DOHH2 (cell line): ENCODE measurements around the gene LAMA5.

ENCODE experiments used
- EZH2phosphoT487 ChIP-seq: fragments of 200-600 bp; sonication (generic); IDR thresholded peaks from 2 replicates; pipeline ENCODE4 v1.6.1; 2017; ENCODE audit warnings: borderline replicate concordance, mild to moderate bottlenecking, antibody characterized with exemption, low read length, moderate library complexity, mixed read lengths
- TF ChIP-seq, protein P1 (sequence below): fragments of 200-600 bp; sonication (generic); IDR thresholded peaks from one replicate; pipeline ENCODE4 v1.5.1; 2014; ENCODE audit warnings: antibody characterized with exemption, mild to moderate bottlenecking, low read depth, low read length; ENCODE audit not compliant: poor library complexity, severe bottlenecking

- TF ChIP-seq, protein P1, sequence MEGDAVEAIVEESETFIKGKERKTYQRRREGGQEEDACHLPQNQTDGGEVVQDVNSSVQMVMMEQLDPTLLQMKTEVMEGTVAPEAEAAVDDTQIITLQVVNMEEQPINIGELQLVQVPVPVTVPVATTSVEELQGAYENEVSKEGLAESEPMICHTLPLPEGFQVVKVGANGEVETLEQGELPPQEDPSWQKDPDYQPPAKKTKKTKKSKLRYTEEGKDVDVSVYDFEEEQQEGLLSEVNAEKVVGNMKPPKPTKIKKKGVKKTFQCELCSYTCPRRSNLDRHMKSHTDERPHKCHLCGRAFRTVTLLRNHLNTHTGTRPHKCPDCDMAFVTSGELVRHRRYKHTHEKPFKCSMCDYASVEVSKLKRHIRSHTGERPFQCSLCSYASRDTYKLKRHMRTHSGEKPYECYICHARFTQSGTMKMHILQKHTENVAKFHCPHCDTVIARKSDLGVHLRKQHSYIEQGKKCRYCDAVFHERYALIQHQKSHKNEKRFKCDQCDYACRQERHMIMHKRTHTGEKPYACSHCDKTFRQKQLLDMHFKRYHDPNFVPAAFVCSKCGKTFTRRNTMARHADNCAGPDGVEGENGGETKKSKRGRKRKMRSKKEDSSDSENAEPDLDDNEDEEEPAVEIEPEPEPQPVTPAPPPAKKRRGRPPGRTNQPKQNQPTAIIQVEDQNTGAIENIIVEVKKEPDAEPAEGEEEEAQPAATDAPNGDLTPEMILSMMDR, result no peak
- TF ChIP-seq EZH2phosphoT487, result no peak
These were observed 3.1 kb upstream of the LAMA5 start for GRCh38 chr20:62370115-62370806.
